MV-4-11 (cell line): ENCODE data around the gene PCSK6.

ENCODE experiments used
- DNase-seq: peaks from one replicate; lab custom pipeline; 2025; lab: John Stamatoyannopoulos, UW

PCSK6 gene

DNA sequence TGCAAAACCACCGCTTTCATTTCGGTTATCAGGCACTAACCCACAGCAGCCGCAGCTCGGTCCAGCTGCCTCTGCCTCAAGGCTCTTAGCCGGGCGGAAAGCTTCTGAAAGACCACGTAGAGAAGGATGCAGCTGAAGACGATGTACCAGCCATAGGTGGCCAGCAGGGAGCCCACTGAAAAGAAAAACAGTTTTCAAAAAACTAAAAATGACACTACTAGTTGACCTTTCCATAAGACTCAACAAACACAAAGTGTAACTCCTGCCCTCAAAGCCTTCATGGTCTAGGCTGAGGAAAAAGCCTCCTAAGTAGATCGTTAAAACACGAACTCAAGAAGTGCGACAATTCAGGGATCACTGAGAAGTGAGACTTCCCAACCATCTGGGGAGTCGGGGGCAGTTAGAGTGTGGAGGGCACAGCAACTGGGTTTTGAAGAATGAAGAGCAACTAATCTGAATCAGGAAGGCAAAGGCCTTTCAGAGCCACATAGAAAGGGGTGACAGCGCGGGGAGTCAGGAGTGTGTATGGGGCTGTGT, 212.9 kb downstream of the PCSK6 start:
- peak; percentile 19 for DNase-seq

GRCh38 chr15:101275018-101275417, 214.5 kb downstream of the PCSK6 start:
- DNase-seq, result no peak

- DNase-seq, result no peak
These were observed 216.0 kb downstream of the PCSK6 start for GRCh38 chr15:101273534-101273933.

- no peak for DNase-seq
These were observed 216.9 kb downstream of the PCSK6 start for GRCh38 chr15:101272584-101272983.

- DNase-seq, result no peak
These were observed 219.9 kb downstream of the PCSK6 start for GRCh38 chr15:101269479-101270223.

DNA sequence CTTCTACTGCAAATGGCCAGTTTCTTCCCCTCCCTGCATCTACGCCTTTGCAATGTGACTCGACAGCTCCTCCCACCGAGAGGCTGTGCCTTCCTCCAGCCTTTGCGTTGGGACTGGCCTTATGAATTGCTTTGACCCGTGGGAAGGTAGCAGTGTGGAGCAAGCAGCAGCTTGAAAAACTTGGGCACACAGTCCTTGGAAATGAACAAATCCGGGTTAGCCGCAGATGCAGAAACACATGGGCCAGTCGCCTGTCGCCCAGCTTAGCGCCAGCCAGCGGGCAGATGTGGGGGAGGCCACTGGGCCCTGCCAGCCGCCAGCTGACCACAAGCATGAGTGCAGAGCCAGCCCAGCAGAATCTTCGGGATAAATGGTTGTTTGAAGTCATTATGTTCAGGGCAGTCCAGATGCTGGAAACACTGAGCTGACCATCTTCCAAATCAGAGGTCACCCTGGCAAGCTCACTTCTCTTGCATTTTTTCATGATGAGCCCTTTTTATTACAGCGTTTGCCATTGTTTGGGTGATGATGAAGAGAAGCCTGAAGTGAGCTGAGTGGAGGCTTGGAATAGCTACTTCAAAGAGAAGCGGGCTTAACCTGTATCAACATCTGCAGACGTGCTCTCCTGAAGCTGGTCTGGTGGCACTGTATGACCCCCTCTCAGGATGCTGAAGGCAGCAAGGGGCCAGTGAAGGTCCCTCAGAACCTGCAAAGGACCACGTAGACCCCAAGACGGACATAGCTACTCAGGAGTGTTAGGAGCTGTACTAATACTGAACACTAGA, 222.0 kb downstream of the PCSK6 start:
- peak; percentile 42 for DNase-seq

- no peak for DNase-seq
These were observed 222.7 kb downstream of the PCSK6 start for GRCh38 chr15:101266787-101267186.

GRCh38 chr15:101266034-101266433, 223.5 kb downstream of the PCSK6 start:
- DNase-seq, result no peak

GRCh38 chr15:101264911-101265641, 224.4 kb downstream of the PCSK6 start:
- peak; percentile 33 for DNase-seq

DNA sequence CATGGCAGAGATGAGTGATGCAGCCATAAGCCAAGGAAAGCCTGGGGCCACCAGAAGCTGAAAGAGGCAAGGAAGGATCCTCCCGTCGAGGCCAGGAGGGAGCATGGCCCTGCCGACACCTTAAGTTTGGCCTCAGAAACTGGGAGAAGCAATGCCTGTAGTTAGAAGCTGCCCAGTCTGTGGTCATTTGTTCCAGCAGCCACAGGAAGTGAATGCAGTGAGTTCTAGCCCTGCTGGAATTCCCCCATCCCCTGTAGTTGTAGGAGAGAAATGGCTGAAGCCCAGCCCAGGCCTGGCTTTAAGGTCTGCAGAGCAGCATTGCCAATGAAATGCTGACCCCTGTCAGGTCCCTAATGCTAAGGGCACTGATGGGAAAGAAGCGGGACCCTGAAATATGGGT, 225.5 kb downstream of the PCSK6 start:
- no peak for DNase-seq

GRCh38 chr15:101262551-101262950, 227.0 kb downstream of the PCSK6 start:
- no peak for DNase-seq

DNA sequence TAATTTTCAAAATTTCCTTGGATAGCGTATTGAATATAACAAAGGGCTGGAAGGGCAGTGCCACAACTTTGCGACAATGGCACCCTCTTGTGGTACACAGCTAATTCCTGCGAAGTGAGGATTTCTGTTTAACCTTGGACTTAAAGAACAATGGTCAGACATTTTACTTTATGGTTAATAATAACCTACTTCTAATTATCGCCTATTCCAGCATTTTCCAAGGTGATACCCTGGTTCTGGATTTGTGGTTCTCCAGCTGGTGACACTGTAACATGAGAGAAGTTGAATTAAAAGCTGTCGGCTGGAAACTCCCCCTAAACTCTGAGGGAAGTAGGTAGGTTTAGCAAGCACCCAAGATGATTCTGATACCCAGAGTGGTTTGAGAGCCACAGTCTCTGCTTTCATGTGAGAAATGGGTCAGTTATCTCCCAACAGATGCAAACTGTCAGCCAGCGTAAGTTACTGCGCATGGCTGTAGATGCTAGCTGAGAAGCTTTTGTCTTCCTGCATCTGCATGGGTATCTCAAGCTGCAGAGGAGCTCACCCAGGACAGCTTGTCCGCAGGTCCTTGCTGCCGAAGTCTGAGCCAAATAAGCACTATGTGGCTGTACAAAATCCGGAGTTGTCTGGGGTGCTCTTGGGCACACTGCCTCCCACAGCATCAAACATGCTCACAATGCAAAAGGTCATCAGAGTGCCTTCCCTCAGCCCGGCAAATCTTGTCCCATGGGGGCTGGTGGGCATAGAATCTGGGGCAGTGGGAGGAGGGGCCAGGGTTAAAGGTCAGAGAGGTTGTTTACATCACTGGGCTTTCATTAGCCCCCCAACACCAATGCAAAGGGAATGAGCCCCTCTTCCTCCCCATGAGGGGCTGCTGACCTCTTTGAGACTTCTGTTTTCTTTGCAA, 231.0 kb downstream of the PCSK6 start:
- peak; percentile 56 for DNase-seq

DNA sequence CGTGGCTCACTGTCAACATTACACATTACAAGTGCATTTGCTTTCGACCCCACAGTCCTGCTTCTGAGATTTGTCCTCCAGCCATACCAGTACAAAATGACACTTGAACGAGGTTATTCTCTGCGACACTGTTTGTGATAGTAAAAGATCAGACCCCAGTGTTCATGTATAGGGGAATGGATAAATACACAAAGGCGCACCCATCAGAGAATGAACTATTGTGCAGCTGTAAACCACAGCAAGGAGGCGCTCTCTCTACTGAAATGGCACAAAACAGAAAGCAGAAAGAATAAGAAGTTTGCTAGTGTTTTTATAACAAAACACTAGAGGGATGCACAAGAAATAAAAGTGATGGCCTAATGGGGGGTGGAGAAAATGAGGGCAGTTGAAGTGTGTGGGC, 232.8 kb downstream of the PCSK6 start:
- peak; percentile 43 for DNase-seq

DNA sequence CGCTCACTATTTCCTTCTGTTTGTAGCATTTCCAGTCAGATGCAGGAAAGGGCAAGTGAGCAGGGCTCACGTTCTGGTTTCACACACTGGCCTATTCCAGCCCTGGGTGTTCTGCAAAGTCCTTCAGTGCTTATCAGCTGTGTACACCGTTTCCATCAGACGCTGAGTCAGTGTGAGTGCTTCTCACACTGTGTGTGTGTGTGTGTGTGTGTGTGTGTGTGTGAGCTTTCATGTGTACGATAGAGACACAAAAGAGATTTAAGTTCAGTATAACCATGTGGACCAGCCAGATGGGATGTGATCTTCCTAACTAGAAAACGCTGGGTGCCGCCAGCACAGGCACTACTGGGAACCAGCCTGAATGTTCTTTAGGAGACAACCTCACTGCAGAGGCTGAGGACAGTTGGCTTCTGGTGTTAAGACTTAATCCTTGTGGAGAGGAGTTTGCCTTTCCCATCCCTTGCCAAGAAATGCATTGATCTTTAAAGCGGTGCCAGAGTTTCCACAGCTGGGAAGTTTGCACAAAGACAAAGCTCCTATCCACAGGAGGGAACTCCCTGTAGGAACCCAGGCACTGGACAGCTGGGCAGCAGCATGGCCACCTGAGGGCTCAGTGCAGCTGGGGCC, 233.8 kb downstream of the PCSK6 start:
- DNase-seq, result peak; percentile 38

DNA sequence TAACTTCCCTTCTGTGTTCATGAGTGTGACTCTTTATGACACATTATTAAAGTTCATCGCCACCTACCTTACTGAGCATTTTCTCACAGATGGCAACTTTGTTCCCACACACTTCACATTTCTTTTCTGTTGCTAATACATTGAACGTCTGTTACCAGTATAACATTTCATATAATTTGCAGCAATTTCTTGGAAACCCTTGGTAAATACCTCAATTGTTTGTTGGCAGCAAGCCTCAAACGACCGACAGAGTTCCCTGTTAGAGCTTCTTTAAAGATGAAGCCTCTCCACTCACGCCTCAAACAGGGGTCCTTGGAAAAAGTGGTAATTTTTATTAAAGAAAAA, 234.5 kb downstream of the PCSK6 start:
- no peak for DNase-seq

DNA sequence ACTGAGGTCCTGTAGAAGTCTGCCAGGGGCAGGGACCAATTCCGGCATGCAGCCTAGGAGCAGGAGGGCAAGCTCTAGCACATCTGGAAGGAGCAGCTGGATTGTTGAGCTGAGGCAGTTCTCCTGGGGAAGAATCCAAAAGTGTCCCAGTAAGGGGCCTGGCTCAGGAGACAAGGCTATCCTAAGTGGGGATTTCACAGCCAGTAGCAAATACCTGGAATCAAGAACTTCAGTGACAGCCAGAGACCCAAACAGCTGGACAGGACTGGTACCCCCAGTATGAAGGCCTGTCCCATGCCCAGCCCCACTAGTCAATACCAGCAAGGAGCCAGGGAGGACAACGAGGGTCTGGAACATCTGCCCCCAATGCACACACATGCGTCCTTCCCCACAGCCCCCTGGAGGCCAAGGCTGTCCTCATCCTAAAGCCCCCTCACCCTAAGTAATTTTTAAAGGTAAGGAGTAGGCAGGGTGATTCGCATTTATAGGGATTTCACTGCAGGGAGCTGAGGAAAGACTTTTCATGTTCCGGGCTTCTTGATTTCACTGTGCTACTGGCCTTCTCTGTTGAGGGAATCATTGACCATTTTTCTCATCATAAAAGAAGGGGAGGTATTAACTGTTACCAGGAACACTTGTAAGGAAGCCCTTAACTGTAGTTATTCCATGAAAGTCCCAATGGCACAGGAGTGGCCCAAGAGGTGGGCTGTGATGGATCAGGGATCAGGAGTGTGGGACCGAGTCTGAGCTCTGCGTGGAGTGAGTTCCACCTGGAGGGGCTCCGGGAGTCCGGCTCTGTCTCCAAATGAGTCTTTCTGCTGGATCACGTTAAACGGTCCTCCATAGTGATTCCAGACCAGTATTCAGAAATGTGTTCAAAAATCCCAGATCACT, 235.1 kb downstream of the PCSK6 start:
- DNase-seq, result no peak
